GM18951 (cell line): ENCODE measurements around the gene SPDL1.
A peak's percentile ranks its signal among the peaks of the same experiment; 100 is the strongest.

Source experiments
- POLR2A ChIP-seq: IDR thresholded peaks from 4 replicates; pipeline ENCODE4 v1.6.1; 2011; ENCODE audit warnings: mild to moderate bottlenecking; ENCODE audit not compliant: insufficient read length, insufficient read depth; ENCODE audit errors: extremely low read depth
- in situ Hi-C: fragments of 300-500 bp; cut with MboI; formaldehyde crosslinking; loops from one replicate; pipeline ENCODE4 v1.12.0; 2022; ENCODE audit warnings: low sequenced_read_pairs, mixed read lengths, inconsistent platforms; ENCODE audit not compliant: unreplicated experiment

Gene SPDL1

DNA sequence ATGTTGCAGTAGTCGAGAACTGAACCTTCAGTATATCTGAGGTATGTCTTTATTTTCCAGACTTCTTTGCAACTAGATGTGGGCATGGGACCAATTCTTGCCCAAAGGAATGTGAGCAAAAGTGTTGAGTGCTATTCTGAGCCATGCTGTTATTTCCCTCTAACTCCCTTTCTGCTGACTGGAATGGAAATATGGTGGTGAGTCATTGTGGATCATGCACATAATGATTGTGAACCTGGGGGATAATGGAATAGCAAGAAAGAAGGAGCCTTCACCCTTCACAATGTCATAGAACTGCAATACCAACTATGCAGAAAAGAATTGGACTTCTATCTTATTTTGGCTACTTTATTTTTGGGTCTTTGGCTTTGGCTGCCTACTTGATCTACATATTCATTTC is 43.2 kb downstream of the SPDL1 start:
- in situ Hi-C loops, result no loop called here
- no peak for TF ChIP-seq POLR2A

- in situ Hi-C loops, result no loop called here
- TF ChIP-seq POLR2A, result no peak
These were observed 44.0 kb downstream of the SPDL1 start for GRCh38 chr5:169627551-169627950.

- in situ Hi-C loops, result no loop called here
These were observed 45.3 kb downstream of the SPDL1 start for GRCh38 chr5:169628892-169629291.

GRCh38 chr5:169629847-169630548 is 46.4 kb downstream of the SPDL1 start:
- no peak for TF ChIP-seq POLR2A
- in situ Hi-C loops, result no loop called here

More at GRCh38 chr5:169628892-169629291, 45.3 kb downstream of the SPDL1 start:
- no peak for TF ChIP-seq POLR2A

DNA sequence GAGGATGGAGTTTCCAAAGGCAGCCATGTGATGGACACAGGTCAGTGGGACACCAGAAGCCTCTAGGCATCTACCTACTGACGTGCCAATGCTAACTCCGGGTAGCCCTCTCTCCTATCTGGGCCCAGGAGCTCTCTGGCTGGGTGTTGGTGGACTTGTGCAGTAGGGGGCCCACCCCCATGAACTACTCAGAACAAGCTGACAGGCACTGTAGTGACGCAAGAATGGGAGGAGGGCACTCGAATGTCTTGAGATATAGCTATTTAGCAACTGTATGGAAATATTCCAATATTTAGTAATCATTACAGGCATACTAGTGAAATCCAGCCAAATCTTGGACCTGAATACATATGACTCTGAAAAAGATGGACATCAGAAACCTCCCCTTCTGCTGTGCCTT is 47.8 kb downstream of the SPDL1 start:
- TF ChIP-seq POLR2A, result no peak
- in situ Hi-C loops, result no loop called here

GRCh38 chr5:169632946-169633345 is 49.4 kb downstream of the SPDL1 start:
- in situ Hi-C loops, result no loop called here
- no peak for TF ChIP-seq POLR2A

DNA sequence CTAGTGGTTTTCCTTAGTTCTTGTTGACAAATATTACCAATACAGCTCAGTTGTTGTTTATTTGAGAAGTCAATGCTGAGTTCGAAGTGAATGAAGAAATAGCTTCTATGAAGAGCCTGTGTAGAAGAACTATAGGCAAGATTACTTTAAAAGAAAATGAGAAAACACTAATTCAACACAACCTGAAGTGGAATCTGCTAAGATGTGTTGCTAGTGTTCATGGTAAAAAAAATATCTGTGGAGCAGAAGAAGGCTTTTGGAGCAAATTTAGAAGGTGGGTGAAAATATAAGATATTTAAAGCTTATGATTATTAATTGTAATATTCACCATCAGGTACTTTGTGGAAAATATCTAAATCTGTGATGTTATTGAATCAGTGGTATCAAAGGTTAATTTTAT is 51.0 kb downstream of the SPDL1 start:
- TF ChIP-seq POLR2A, result no peak
- in situ Hi-C loops, result no loop called here

GRCh38 chr5:169635936-169636335 is 52.4 kb downstream of the SPDL1 start:
- TF ChIP-seq POLR2A, result no peak
- in situ Hi-C loops, result no loop called here

DNA sequence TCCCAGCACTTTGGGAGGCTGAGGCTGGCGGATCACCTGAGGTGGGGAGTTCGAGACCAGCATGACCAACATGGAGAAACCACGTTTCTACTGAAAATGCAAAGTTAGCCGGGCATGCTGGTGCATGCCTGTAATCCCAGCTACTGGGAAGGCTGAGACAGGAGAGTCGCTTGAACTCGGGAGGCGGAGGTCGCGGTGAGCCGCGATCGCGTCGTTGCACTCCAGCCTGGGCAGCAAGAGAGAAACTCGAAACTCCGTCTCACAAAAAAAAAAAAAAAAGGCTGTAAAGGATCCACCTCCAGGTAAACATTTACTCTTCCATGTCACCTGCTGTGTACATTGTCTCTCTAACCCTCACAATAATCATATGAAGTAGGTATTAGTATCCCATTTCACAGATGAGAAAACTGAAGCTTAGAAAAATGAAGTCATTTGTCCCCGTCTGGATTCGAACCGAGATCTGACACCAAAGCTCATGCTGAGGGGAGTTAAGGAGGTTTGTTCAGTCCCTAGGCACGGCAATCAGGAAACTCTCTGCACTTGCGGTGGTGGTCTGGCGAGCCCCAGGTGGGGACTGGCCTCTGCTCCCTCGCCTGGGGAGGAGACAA is 53.0 kb downstream of the SPDL1 start:
- no peak for TF ChIP-seq POLR2A
- in situ Hi-C loops, result no loop called here

DNA sequence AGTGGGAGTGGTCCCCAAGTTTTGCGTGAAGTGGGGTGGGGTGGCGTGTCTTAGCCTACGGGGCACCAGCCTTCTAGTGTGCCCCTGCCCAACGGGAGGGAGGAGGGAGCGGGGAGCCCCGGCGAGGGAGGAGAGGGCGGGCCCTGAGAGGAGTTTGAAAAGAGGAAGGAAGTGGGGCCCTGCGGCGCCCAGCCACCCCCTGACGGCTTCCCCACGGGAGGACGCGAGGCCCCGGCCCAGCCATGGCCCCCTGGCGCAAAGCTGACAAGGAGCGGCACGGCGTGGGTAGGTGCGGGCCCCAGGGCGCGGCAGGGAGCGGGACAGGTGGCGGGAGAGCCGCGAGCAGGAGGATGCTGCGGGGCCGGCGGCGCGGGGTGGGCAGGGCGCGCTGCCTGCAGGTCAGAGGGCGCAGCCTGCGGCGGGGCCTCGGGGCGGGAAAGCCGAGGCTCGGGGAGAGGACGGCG is 53.5 kb downstream of the SPDL1 start, which contains the start of gene DOCK2:
TSS of gene DOCK2 (plus strand) at position 191 of the 464 bp plus-strand sequence. CDS start at position 243, 52 bp downstream.
- peak; percentile 84 for TF ChIP-seq POLR2A
- in situ Hi-C loops, result no loop called here

- TF ChIP-seq POLR2A, result peak; percentile 53
- in situ Hi-C loops, result no loop called here
These were observed 54.1 kb downstream of the SPDL1 start for GRCh38 chr5:169637549-169638121.

DNA sequence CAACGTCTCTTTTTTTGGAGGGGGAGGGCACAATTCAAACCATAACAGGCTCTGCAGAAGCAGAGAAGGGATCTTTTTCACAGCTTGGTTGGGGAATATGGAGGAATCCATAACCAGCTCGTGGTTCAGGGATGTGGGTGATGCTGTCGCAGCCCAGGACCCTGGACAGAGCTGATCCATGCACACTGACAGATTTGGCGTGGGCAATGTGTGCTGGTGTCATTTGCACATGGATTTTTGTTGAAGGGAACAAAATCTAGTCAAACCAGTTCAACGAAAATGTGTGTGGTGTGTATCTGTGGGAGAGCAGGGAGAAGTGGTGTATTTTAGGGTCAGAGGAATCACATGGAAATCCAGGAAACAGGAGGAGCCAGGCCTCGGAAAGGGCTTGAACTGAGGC is 57.7 kb downstream of the SPDL1 start:
- TF ChIP-seq POLR2A, result no peak
- in situ Hi-C loops, result no loop called here

DNA sequence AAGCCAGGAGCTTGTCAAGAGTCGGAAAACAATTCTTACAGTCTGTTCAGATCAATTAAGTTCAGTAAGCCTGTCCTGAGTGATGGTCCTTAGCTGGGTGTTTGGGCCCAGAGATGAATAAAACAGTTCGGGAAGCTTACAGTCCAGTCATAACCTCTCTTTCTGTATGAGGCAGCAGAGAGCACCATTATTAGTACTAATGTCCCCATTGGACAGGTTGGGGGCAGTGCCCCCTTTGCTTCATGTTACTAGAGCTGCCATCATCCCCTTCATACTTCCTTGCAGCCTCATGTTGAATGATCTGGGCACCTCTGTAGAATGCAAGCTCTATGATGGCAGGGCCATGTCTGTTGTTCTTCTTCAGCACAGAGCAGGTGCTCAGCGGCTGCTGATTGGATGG is 63.3 kb downstream of the SPDL1 start:
- no peak for TF ChIP-seq POLR2A
- in situ Hi-C loops, result no loop called here

GRCh38 chr5:169647566-169647965 is 64.0 kb downstream of the SPDL1 start:
- in situ Hi-C loops, result no loop called here
- no peak for TF ChIP-seq POLR2A
